Breast epithelium (tissue), 3 donors: ENCODE measurements around the gene ROS1.

Source experiments
- CTCF ChIP-seq, 3 donors: fragments of 450-650 bp; IDR thresholded peaks; one replicate each; pipeline ENCODE4 v1.5.1; 2016 to 2017; ENCODE audit warnings: antibody characterized with exemption in 3 of 3, mild to moderate bottlenecking in 3 of 3, moderate library complexity in 3 of 3
- POLR2A ChIP-seq: fragments of 450-650 bp; IDR thresholded peaks from one replicate; pipeline ENCODE4 v1.6.1; 2016; ENCODE audit warnings: antibody characterized with exemption, mild to moderate bottlenecking, moderate library complexity
- POLR2AphosphoS5 ChIP-seq, 3 donors: sonication (generic); formaldehyde crosslinking; IDR thresholded peaks; one replicate each; pipeline ENCODE4 v1.6.1; 2017; ENCODE audit warnings: antibody characterized with exemption in 3 of 3

GRCh38 chr6:117267766-117268534 is 157.8 kb downstream of the ROS1 start:
- TF ChIP-seq CTCF (IDR thresholded peaks at IDR 0.05): no peak
- TF ChIP-seq POLR2AphosphoS5 (IDR thresholded peaks at IDR 0.05): no peak
- no peak for TF ChIP-seq POLR2A
